Spinal cord (tissue), 10 donors: Measurements from ENCODE around the gene KNDC1. TPM values are rescaled to one million over a fixed set of nuclear protein-coding genes. Genes with fewer than 3 reads are reported as not detected.
"Not testable (repeated sequence)": the region's sequence is repeated elsewhere in the genome, so short reads cannot be mapped to it uniquely, and the experiment has no call there.

Experiments
- DNase-seq, 6 donors: peaks; one replicate each; pipeline versions ENCODE4 v3.0.0 to v3.0.0-alpha.2; 2013 to 2015; ENCODE audit warnings: low spot score in 6 of 6, low read depth in 4 of 6
- H3K27ac ChIP-seq: one replicate; pipeline ENCODE4 v1.5.1; 2013; ENCODE audit warnings: low read depth, low read length, control low read depth
- H3K27me3 ChIP-seq: one replicate; pipeline ENCODE4 v1.6.1; 2013; ENCODE audit warnings: low read length; ENCODE audit not compliant: control insufficient read depth, insufficient read depth
- H3K36me3 ChIP-seq: one replicate; pipeline ENCODE4 v1.6.1; 2013; ENCODE audit warnings: low read length; ENCODE audit not compliant: control insufficient read depth, insufficient read depth
- H3K4me1 ChIP-seq: one replicate; pipeline ENCODE4 v1.6.1; 2013; ENCODE audit warnings: low read length; ENCODE audit not compliant: control insufficient read depth, insufficient read depth
- H3K4me3 ChIP-seq: one replicate; pipeline ENCODE4 v1.5.1; 2013; ENCODE audit warnings: low read depth, low read length, control low read depth
- H3K9me3 ChIP-seq: one replicate; pipeline ENCODE4 v1.6.1; 2013; ENCODE audit warnings: low read length; ENCODE audit not compliant: control insufficient read depth, insufficient read depth
- WGBS: methylation state at CpG from one replicate; pipeline ENCODE4 v1.1.5; 2013; ENCODE audit warnings: missing lambda C conversion rate; ENCODE audit not compliant: insufficient coverage; 5-methylcytosine and 5-hydroxymethylcytosine counted together
- long read RNA-seq, 4 donors: transcript quantifications; one replicate each; lab custom pipeline, GENCODE V29; 2026
- polyA plus RNA-seq, 2 donors: library from polyadenylated mRNA; unstranded; fragments of 120-200 nt; gene quantifications; one replicate each; pipeline ENCODE4 v1.2.1, GENCODE V29; 2013; ENCODE audit not compliant: insufficient read length in 2 of 2
- total RNA-seq, 2 donors: library from RNA; depleted of rRNA in 1 of 2; stranded (reverse); fragments of 120-200 nt in 1 of 2; fragments of >200 nt in 1 of 2; gene quantifications; one replicate each; pipeline versions ENCODE4 v1.2.3 to v1.2.4, GENCODE V29; 2013 to 2014
- donor health status: healthy.

KNDC1 gene, protein sequence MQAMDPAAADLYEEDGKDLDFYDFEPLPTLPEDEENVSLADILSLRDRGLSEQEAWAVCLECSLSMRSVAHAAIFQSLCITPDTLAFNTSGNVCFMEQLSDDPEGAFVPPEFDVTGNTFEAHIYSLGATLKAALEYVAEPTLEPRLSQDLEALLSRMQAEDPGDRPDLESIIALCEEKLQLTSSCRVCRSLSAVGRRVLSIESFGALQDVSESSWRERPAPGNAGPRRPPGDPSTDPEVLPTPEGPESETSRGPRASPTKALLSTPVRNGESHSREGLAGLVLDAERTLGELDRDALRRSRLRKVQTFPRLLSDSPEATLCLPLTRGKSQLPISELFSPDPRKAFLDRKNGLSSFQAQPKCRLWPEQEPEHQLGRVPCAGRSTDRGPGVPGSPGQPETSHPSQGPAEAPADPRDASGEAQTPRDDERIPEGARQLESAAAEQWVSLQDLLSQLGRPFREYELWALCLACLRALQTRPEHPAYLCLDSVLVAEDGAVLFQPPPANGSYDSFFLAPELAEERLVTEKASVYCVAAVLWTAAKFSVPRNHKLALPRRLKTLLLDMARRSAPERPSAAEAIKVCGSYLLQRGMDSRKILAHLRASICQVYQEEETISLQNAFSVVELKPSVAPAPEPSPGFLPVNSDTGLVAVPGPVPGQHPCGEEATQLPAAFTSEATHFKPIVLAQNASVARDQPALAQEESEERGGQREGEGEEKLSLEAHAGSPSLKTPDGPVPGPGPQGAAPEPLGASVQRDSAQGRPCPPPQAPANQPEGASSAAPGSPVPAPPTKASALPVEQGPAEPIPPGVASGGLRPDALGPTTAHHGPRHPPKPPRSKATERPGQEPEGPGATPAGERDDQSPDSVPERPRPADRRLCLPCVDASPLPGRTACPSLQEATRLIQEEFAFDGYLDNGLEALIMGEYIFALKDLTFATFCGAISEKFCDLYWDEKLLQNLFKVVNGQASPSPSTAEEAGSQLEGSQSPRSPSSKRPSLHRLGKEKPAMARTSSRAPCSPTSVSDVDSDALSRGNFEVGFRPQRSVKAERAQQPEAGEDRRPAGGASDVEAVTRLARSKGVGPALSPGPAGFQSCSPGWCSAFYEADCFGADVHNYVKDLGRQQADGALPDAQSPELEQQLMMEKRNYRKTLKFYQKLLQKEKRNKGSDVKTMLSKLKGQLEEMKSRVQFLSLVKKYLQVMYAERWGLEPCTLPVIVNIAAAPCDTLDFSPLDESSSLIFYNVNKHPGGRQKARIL (N-terminal part only)
- total RNA-seq (10 to 100 TPM in 1 of 2 donors, 1 to 10 TPM in 1; 8.3 to 14.3 TPM), polyA plus RNA-seq (10 to 100 TPM; 32.8 to 35.8 TPM)
- long read RNA-seq, donor 1, full-length matches to known transcripts: 1 of 8 reads
- long read RNA-seq, donor 1, partial matches to known transcripts: 7 of 8 reads
- long read RNA-seq, donor 1, other reads (novel, unspliced or antisense): 0 of 8 reads
- long read RNA-seq, donor 2: 0 reads
- long read RNA-seq, donor 3: 0 reads
- long read RNA-seq, donor 4, partial matches to known transcripts: 0 of 1 reads
- long read RNA-seq, donor 4, other reads (novel, unspliced or antisense): 0 of 1 reads

GRCh38 chr10:133159950-133160825, at the start of gene KNDC1:
Gene KNDC1 (plus strand): TSS chr10:133160219. CDS start chr10:133160468, 249 bp downstream.
- Histone ChIP-seq H3K4me3 (peak within 1 kb of the TSS; percentile 54), H3K27me3 (peaks cover 3% of the 10 kb centered on the region), H3K9me3 (no peaks in the 10 kb centered on the region), H3K27ac (no peak within 1 kb of the TSS), H3K36me3 (peaks cover 29% of the 10 kb centered on the region), H3K4me1 (peaks cover 58% of the 10 kb centered on the region)
- WGBS: under 1% methylated on average over 93 of the region's 108 CpGs
- DNase-seq: peak in 2 of 6 donors; percentile 61 to 64

GRCh38 chr10:133110609-133111275, 49.3 kb upstream of the KNDC1 start:
- no peaks in the 10 kb centered on the region for H3K27me3 ChIP-seq
- peaks cover 57% of the 10 kb centered on the region for H3K36me3 ChIP-seq
- H3K9me3 ChIP-seq: peaks cover 5% of the 10 kb centered on the region
- H3K27ac ChIP-seq: no peak overlapping the region
- DNase-seq: no peak
- WGBS: 100% methylated on average over 1 of the region's 6 CpGs
- H3K4me1 ChIP-seq: no peaks in the 10 kb centered on the region
- H3K4me3 ChIP-seq: no peak overlapping the region

GRCh38 chr10:133111640-133112039, 48.4 kb upstream of the KNDC1 start:
- WGBS: 32% methylated on average over 4 of the region's 7 CpGs
- not testable (repeated sequence) for H3K27me3 ChIP-seq, H3K4me1 ChIP-seq, H3K27ac ChIP-seq, H3K4me3 ChIP-seq, H3K9me3 ChIP-seq
- peak in 1 of 6 donors; percentile 32 for DNase-seq
- peaks cover 55% of the 10 kb centered on the region for H3K36me3 ChIP-seq

DNA sequence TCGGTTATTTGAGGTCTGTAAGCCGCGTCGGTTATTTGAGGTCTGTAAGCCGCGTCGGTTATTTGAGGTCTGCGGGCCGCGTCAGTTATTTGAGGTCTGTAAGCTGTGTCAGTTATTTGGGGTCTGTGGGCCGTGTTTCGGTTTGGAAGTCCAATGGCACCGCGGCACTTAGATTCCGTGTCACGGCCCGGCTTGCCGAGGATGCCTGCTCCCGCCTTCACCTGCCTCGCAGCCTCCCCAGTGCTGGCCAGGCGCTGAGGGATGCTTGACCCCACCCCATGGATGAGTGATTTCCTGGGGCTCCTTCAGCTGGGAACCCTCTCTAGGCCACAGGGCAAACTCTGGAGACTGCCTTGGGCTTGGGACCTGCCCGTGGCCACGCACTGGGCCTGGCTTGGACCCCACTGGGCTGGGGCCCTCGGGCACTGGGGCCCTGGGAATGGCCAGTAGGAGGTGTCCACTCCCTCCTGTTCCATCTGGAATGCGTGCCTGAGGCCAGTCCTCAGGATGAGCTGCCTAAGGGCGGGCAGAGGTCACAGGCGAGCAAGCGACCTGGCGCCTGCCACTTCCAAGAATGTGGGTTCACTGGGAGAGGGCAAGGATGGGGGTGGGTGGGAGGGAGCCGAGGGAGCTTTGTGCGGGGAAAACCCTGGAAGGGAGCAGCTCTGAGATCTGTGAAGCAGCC, 46.7 kb upstream of the KNDC1 start:
- H3K36me3 ChIP-seq: peaks cover 65% of the 10 kb centered on the region
- WGBS: 95% methylated on average over 31 of the region's 31 CpGs
- no peaks in the 10 kb centered on the region for H3K4me1 ChIP-seq

GRCh38 chr10:133113847-133114246, 46.2 kb upstream of the KNDC1 start:
- Histone ChIP-seq H3K4me1 (no peaks in the 10 kb centered on the region), H3K27me3 (no peaks in the 10 kb centered on the region), H3K9me3 (no peaks in the 10 kb centered on the region), H3K27ac (no peak overlapping the region), H3K4me3 (no peak overlapping the region), H3K36me3 (peaks cover 67% of the 10 kb centered on the region)
- no peak for DNase-seq
- WGBS: 86% methylated on average over 12 of the region's 12 CpGs

More for the DNA sequence above, 46.7 kb upstream of the KNDC1 start:
- Histone ChIP-seq H3K27ac (no peak overlapping the region), H3K9me3 (no peaks in the 10 kb centered on the region), H3K27me3 (no peaks in the 10 kb centered on the region), H3K4me3 (no peak overlapping the region)
- DNase-seq: no peak

DNA sequence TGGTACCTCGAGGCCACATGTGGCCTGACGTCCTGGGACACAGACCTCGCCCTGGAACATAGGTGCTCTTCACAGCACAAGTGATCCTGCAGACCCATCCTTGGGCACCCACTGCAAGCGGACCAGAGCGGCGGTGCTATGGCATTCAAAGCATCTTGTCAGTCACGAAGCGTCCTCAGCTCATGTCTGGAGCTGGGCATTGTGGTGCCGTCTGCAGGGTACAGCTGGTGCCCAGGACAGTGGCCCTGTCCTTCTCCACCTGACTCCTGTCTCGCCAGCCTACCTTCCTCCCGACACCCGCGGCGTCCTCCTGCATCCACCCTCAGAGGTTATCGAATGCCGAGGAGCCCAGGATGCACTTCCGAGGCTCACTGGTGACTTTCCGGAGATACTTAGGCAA, 45.8 kb upstream of the KNDC1 start:
- Histone ChIP-seq H3K4me1 (no peaks in the 10 kb centered on the region), H3K9me3 (no peaks in the 10 kb centered on the region), H3K27me3 (no peaks in the 10 kb centered on the region), H3K27ac (no peak overlapping the region), H3K4me3 (no peak overlapping the region), H3K36me3 (peaks cover 69% of the 10 kb centered on the region)
- 90% methylated on average over 18 of the region's 18 CpGs for WGBS
- DNase-seq: no peak

GRCh38 chr10:133114726-133115452, 45.1 kb upstream of the KNDC1 start:
- H3K36me3 ChIP-seq: peaks cover 67% of the 10 kb centered on the region
- 89% methylated on average over 33 of the region's 33 CpGs for WGBS
- no peak for DNase-seq
- H3K4me1 ChIP-seq: no peaks in the 10 kb centered on the region
- H3K27me3 ChIP-seq: no peaks in the 10 kb centered on the region
- H3K9me3 ChIP-seq: no peaks in the 10 kb centered on the region
- H3K27ac ChIP-seq: no peak overlapping the region
- no peak overlapping the region for H3K4me3 ChIP-seq
